SK-N-SH treated with all-trans-retinoic acid at 6 μM for 48 hours (cell line): ENCODE measurements around the gene NCKAP5.

Source experiments
- ATAC-seq: fragments of 200-7000 bp; cut with Tn5 transposase; 3 replicates; pipeline ENCODE4 v1.9.1; 2020; ENCODE audit warnings: mild to moderate bottlenecking, moderate library complexity
- ARNTL ChIP-seq: fragments of 450-650 bp; formaldehyde crosslinking; IDR thresholded peaks from 2 replicates; pipeline ENCODE4 v1.5.0; 2020; ENCODE audit warnings: low read depth, mild to moderate bottlenecking, moderate library complexity, borderline replicate concordance
- BACH2 ChIP-seq: fragments of 250-450 bp; sonication (Bioruptor Pico); IDR thresholded peaks from 2 replicates; pipeline ENCODE4 v1.9.0; 2021; ENCODE audit warnings: mild to moderate bottlenecking, borderline replicate concordance
- CREB5 ChIP-seq: fragments of 250-450 bp; sonication (Bioruptor Pico); IDR thresholded peaks from 2 replicates; pipeline ENCODE4 v1.5.1; 2020; ENCODE audit warnings: low read depth, mild to moderate bottlenecking, moderate library complexity
- CSDC2 ChIP-seq: fragments of 250-450 bp; sonication (Bioruptor Pico); IDR thresholded peaks from 2 replicates; pipeline ENCODE4 v1.5.0; 2020; ENCODE audit warnings: mild to moderate bottlenecking, moderate library complexity
- ESRRG ChIP-seq: fragments of 250-450 bp; sonication (Bioruptor Pico); IDR thresholded peaks from 2 replicates; pipeline ENCODE4 v1.6.1; 2021; ENCODE audit warnings: mild to moderate bottlenecking
- GLIS3 ChIP-seq: fragments of 250-450 bp; sonication (Bioruptor Pico); IDR thresholded peaks from 2 replicates; pipeline ENCODE4 v1.5.0; 2020; ENCODE audit warnings: mild to moderate bottlenecking, moderate library complexity
- ISL1 ChIP-seq: fragments of 250-450 bp; sonication (Bioruptor Pico); IDR thresholded peaks from 2 replicates; pipeline ENCODE4 v2.1.2; 2022; ENCODE audit warnings: mild to moderate bottlenecking, moderate library complexity
- OSR1 ChIP-seq: fragments of 250-450 bp; sonication (Bioruptor Pico); IDR thresholded peaks from 2 replicates; pipeline ENCODE4 v1.8.0; 2022; ENCODE audit warnings: moderate library complexity, mild to moderate bottlenecking, inconsistent platforms
- PATZ1 ChIP-seq: fragments of 250-450 bp; sonication (Bioruptor Pico); IDR thresholded peaks from 2 replicates; pipeline ENCODE4 v1.8.0; 2020; ENCODE audit warnings: mild to moderate bottlenecking, moderate library complexity, borderline replicate concordance
- PPARA ChIP-seq: fragments of 250-450 bp; sonication (Bioruptor Pico); IDR thresholded peaks from 2 replicates; pipeline ENCODE4 v1.5.0; 2020; ENCODE audit warnings: mild to moderate bottlenecking, borderline replicate concordance
- RARB ChIP-seq: fragments of 250-450 bp; sonication (Bioruptor Pico); IDR thresholded peaks from 2 replicates; pipeline ENCODE4 v1.8.0; 2021; ENCODE audit warnings: mild to moderate bottlenecking, moderate library complexity
- SNAI2 ChIP-seq: fragments of 250-450 bp; sonication (Bioruptor Pico); IDR thresholded peaks from 2 replicates; pipeline ENCODE4 v1.5.0; 2020; ENCODE audit warnings: mild to moderate bottlenecking, moderate library complexity
- TCF4 ChIP-seq: fragments of 250-450 bp; sonication (Bioruptor Pico); IDR thresholded peaks from 2 replicates; pipeline ENCODE4 v1.8.0; 2021; ENCODE audit warnings: mild to moderate bottlenecking, moderate library complexity, borderline replicate concordance
- TOX ChIP-seq: fragments of 250-450 bp; sonication (Bioruptor Pico); IDR thresholded peaks from 2 replicates; pipeline ENCODE4 v1.8.0; 2021; ENCODE audit warnings: mild to moderate bottlenecking, moderate library complexity, borderline replicate concordance
- TSHZ2 ChIP-seq: fragments of 250-450 bp; sonication (Bioruptor Pico); IDR thresholded peaks from 2 replicates; pipeline ENCODE4 v1.5.0; 2020; ENCODE audit warnings: mild to moderate bottlenecking, moderate library complexity
- ZC3H10 ChIP-seq: fragments of 250-450 bp; sonication (Bioruptor Pico); IDR thresholded peaks from 2 replicates; pipeline ENCODE4 v1.5.1; 2021; ENCODE audit warnings: mild to moderate bottlenecking, moderate library complexity
- ZFP3 ChIP-seq: fragments of 250-450 bp; sonication (Bioruptor Pico); IDR thresholded peaks from 2 replicates; pipeline ENCODE4 v1.5.0; 2020; ENCODE audit warnings: mild to moderate bottlenecking, moderate library complexity
- ZNF565 ChIP-seq: fragments of 450-650 bp; formaldehyde crosslinking; conservative IDR thresholded peaks from 2 replicates; pipeline ENCODE4 v1.5.0; 2020; ENCODE audit warnings: low read depth, mild to moderate bottlenecking, moderate library complexity
- ZNF70 ChIP-seq: fragments of 450-650 bp; formaldehyde crosslinking; IDR thresholded peaks from 2 replicates; pipeline ENCODE4 v1.5.0; 2020; ENCODE audit warnings: mild to moderate bottlenecking, moderate library complexity
- ZNF8 ChIP-seq: fragments of 450-650 bp; formaldehyde crosslinking; IDR thresholded peaks from 2 replicates; pipeline ENCODE4 v1.5.0; 2020; ENCODE audit warnings: mild to moderate bottlenecking, moderate library complexity
- TF ChIP-seq, protein P1 (sequence below): fragments of 250-450 bp; sonication (Bioruptor Pico); IDR thresholded peaks from 2 replicates; pipeline ENCODE4 v1.8.0; 2021; ENCODE audit warnings: low read depth, mild to moderate bottlenecking, moderate library complexity, borderline replicate concordance
- TF ChIP-seq, protein P2 (sequence below): fragments of 250-450 bp; sonication (Bioruptor Pico); IDR thresholded peaks from 2 replicates; pipeline ENCODE4 v1.5.1; 2021; ENCODE audit warnings: mild to moderate bottlenecking, moderate library complexity

Gene NCKAP5

GRCh38 chr2:133317178-133317577, 251.1 kb downstream of the NCKAP5 start:
- TF ChIP-seq RARB (CRISPR knock-in tag) (no peak), TCF4 (CRISPR knock-in tag) (no peak), PPARA (CRISPR knock-in tag) (no peak), SNAI2 (no peak)
- ATAC-seq, result no peak

DNA sequence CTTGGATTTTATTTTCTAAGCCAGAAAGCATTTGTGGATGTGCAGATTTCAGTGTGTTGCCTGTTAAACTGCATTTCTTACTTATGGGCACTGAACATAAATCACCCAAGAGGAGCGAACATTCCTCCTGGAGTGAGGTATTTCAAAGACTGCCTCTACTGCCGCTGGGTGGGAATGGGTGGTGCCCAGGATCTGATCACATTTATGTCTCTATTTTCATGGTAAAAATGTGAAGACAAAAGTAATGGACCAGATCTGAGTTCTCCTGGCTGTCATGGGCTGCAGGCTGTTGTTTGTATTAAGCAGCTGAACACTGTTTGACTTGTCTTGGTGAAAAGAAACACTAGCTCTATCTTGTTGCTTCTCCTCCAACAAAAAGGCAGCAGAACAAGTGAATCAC, 251.7 kb downstream of the NCKAP5 start:
- no peak for ATAC-seq
- no peak for TF ChIP-seq OSR1 (CRISPR knock-in tag)
- TF ChIP-seq PATZ1 (CRISPR knock-in tag), result no peak
- TF ChIP-seq ZFP3 (CRISPR knock-in tag), result no peak
- TF ChIP-seq ZNF8 (CRISPR knock-in tag), result no peak
- no peak for TF ChIP-seq ESRRG
- TF ChIP-seq, protein P1, sequence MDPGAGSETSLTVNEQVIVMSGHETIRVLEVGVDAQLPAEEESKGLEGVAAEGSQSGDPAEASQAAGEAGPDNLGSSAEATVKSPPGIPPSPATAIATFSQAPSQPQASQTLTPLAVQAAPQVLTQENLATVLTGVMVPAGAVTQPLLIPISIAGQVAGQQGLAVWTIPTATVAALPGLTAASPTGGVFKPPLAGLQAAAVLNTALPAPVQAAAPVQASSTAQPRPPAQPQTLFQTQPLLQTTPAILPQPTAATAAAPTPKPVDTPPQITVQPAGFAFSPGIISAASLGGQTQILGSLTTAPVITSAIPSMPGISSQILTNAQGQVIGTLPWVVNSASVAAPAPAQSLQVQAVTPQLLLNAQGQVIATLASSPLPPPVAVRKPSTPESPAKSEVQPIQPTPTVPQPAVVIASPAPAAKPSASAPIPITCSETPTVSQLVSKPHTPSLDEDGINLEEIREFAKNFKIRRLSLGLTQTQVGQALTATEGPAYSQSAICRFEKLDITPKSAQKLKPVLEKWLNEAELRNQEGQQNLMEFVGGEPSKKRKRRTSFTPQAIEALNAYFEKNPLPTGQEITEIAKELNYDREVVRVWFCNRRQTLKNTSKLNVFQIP (CRISPR knock-in tag), result no peak
- no peak for TF ChIP-seq BACH2 (CRISPR knock-in tag)
- TF ChIP-seq TSHZ2 (CRISPR knock-in tag), result no peak
- no peak for TF ChIP-seq CSDC2 (CRISPR knock-in tag)
- no peak for TF ChIP-seq ISL1 (CRISPR knock-in tag)
- no peak for TF ChIP-seq ARNTL (CRISPR knock-in tag)
- TF ChIP-seq, protein P2, sequence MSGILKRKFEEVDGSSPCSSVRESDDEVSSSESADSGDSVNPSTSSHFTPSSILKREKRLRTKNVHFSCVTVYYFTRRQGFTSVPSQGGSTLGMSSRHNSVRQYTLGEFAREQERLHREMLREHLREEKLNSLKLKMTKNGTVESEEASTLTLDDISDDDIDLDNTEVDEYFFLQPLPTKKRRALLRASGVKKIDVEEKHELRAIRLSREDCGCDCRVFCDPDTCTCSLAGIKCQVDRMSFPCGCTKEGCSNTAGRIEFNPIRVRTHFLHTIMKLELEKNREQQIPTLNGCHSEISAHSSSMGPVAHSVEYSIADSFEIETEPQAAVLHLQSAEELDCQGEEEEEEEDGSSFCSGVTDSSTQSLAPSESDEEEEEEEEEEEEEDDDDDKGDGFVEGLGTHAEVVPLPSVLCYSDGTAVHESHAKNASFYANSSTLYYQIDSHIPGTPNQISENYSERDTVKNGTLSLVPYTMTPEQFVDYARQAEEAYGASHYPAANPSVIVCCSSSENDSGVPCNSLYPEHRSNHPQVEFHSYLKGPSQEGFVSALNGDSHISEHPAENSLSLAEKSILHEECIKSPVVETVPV (CRISPR knock-in tag), result no peak
- no peak for TF ChIP-seq ZC3H10 (CRISPR knock-in tag)
- TF ChIP-seq RARB (CRISPR knock-in tag), result no peak
- TF ChIP-seq SNAI2, result no peak
- TF ChIP-seq ZNF70, result no peak
- TF ChIP-seq GLIS3 (CRISPR knock-in tag), result no peak
- no peak for TF ChIP-seq CREB5 (CRISPR knock-in tag)
- no peak for TF ChIP-seq ZNF565 (CRISPR knock-in tag)

DNA sequence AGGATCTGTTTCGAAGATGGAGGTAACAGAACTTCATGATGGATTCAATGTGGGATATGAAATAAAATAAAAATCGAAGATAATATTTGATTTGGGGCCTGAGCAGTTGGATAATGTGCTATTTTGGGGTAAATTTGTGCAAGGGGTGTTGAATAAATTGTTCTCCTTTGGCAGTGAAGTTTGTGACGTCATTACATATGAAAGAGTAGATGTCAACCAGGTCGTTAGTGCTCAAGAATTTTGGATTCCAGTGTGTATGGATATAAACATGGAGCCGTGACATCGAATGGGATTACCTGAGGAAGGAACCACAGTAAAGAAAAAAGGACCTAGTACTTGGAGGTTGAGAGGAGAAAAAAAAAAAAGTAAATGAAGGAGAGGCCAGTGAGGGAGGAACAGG, 253.0 kb downstream of the NCKAP5 start:
- no peak for ATAC-seq
- TF ChIP-seq PATZ1 (CRISPR knock-in tag) (no peak), CREB5 (CRISPR knock-in tag) (no peak), ZC3H10 (CRISPR knock-in tag) (no peak), TOX (CRISPR knock-in tag) (no peak), ZNF70 (no peak), RARB (CRISPR knock-in tag) (no peak), SNAI2 (no peak), ISL1 (CRISPR knock-in tag) (no peak), ARNTL (CRISPR knock-in tag) (no peak)
- TF ChIP-seq, all 23 proteins: peak for 0
